ENCODE results near the gene CNTNAP3.
"Not testable (repeated sequence)": the region's sequence is repeated elsewhere in the genome, so short reads cannot be mapped to it uniquely, and the experiment has no call there.

The CNTNAP3 gene

DNA sequence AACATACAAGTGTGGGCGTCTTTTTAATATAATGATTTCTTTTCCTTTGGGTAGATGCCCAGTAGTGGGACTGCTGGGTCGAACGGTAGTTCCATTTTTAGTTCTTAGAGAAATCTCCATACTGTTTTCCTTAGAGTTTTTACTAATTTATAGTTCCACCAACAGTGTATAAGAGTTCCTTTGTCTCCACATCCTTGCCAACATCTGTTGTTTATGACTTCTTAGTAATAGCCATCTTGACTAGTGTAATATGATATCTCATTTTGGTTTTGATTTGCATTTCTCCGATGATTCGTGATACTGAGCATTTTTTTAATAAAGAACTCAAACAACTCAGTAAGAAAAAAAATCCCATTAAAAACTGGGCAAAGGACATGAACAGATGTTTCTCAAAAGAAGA is 225.0 kb downstream of the CNTNAP3 start:
- not testable (repeated sequence) for FAIRE-seq

DNA sequence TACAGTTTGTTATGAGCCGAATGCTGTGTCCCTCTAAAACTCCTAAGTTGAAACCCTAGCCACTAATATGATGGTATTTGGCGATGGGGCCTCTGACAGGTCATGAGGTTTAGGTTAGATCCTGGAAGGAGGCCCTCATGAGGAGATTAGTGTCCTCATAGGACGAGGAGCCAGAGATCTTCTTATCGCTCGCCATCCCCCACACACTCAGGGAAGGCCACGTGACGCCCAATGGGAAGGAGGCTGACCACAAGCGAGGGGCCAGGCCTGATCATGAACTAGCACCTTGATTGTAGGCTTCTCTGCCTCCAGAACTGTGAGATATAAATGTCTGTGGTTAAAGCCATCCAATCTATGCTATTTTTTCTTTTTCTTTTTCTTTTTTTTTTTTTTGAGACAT is 233.5 kb downstream of the CNTNAP3 start:
- FAIRE-seq, result not testable (repeated sequence)

DNA sequence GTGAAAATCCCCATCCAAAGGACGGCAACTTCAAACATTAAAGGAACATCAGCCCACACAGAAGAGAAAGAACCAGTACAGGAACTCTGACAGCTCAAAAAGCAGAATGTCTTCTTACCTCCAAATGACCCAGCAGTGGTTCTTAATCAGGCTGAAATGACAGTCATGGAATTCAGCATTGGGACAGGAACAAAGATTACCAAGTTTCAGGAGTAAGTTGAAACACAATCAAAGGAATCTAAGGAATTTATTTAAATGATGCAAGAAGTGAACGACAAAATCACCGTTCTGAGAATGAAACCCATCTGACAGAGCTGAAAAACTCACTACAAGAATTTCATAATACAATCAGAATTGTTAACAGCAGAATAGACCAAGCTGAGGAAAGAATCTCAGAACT is 241.1 kb downstream of the CNTNAP3 start:
- not testable (repeated sequence) for FAIRE-seq

DNA sequence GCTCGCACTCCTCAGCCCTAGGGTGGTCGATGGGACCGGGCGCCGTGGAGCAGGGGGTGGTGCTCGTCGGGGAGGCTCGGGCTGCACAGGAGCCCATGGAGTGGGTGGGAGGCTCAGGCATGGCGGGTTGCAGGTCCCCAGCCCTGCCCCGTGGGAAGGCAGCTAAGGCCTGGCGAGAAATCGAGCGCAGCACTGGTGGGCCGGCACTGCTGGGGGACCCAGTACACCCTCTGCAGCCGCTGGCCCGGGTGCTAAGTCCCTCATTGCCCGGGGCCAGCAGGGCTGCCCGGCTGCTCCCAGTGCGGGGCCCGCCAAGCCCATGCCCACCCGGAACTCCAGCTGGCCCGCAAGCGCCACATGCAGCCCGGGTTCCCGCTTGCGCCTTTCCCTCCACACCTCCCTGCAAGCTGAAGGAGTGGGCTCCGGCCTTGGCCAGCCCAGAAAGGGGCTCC is 245.6 kb downstream of the CNTNAP3 start:
- not testable (repeated sequence) for FAIRE-seq

DNA sequence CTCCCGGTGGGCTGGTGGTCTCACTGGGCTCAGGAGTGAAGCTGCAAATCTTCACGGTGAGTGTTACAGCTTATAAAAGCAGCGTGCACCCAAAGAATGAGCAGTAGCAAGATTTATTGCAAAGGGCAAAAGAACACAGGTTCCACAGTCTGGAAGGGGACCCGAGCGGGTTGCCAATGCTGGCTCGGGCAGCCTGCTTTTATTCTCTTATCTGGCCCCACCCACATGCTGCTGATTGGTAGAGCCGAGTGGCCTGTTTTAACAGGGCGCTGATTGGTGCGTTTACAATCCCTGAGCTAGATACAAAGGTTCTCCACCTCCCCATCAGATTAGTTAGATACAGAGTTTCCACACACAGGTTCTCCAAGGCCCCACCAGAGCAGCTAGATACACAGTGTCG is 246.2 kb downstream of the CNTNAP3 start:
- FAIRE-seq, result not testable (repeated sequence)

DNA sequence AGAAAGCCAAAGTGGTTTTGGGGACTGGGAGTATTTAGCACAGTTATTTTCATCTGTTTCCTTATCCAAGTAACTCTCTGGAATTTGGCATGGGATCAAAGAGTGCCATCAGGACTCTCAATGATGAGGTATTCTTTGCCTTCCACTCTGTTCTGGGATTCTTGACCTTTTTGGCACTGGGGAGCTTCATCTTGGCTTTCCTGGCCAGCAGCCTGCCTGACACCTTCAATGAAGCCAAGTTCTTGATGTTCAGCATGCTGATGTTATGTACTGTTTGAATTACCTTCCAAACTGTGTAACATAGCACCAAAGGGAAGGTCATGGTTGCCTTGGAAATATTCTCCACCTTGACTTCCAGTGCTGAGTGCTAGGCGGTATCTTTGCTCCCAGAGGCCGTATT is 248.8 kb downstream of the CNTNAP3 start:
- not testable (repeated sequence) for FAIRE-seq

DNA sequence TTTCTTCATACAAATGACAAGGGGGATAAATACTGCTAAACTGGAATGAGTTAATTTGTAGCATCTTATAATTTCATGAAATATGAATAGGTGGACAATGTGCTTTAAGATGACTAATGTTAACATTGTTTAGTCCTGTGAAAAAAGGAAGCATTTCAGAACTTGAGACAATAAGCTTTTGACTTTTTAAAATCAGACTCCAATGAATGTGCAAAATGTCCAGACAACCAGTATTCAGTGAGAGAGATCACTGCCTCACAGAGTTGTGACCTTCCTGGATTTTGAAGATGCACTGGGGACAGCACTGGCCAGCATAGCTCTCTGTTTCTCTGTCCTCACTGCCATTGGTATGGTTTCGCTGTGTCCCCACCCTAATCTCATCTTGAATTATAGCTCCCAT is 249.7 kb downstream of the CNTNAP3 start:
- FAIRE-seq, result not testable (repeated sequence)

DNA sequence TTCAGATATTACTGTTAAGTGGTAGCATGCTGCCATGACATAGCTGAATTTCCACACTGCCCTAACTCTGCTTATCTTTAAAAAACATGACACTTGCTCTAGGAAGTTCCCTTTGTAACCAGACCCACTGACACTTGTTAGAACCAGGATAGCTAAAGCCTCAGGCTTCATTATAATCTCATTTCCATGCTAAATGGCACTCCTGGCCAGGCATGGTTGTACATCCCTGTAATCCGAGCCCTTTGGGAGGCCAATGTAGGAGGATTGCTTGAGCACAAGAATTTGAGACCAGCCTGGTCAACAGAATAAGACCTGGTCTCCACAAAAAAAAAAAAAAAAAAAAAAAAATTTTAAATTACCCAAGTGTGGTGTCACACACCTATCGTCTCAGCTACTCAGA is 254.1 kb downstream of the CNTNAP3 start:
- FAIRE-seq, result not testable (repeated sequence)

DNA sequence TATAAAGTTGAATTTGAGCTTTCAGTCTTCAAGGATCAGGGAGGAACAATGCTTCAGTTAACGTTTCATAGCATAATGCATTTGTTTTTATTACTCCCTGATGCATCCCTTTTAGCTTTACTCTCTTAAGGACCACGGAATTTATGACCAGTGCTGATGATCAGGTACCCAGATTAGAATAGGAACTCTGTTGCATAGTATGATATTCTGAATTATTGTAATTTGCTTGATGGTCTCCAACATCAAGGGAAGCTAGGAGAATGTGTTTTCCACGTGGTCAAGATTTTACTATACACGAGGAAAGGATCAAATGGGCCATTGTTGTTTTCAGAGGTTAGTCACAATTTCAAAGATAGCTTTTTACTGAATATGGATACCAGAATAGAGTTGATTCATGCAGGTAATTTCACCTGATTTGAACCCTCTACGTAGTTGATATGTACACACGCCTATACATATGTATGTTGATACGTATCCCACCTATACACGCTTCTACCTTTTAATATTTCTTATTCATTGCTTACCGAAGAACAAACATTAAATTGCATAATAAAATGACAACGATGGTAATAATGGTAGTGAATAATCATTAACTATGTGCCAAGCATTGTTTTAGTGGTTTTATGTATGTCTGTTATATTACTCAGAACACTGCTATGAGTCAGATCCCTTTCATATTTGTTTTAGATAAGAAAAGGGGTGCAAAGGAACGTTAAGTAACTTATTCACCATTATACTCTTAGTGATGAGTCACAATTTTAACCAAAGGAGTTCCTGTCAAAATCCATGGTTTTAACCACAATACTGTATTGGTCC is 257.6 kb downstream of the CNTNAP3 start:
- not testable (repeated sequence) for FAIRE-seq

DNA sequence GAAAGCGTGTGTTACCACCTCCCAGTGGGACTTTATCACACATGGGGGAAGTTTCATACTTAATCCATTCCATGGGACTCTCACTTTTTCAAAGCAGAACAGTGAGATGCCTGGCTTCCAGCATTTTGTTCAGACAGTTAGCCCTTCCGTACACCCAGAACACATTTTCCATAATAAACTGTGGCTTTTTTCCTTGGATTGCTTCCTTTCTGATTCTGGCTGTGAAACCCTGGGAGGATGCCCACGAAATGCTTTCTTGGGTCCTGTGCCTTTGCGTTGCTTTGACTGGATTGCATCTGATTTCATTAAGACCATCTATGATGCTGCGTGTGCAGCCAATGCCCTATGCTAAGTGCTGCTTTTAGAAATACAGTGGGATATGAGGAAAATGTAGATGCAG is 259.1 kb downstream of the CNTNAP3 start:
- not testable (repeated sequence) for FAIRE-seq

DNA sequence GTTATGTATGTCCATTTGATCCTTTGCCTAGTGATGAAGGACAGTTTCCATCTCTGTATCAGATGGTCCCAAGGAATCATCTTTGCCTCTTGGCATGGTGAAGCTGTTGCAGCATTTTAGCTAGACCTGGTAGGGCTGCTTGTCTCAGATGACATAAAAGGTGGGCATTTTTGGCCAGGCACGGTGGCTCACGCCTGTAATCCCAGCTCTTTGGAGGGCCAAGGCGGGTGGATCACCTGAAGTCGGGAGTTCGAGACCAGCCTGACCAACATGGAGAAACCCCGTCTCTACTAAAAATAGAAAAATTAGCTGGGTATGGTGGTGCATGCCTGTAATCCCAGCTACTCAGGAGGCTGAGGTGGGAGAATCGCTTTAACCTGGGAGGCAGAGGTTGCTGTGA is 259.8 kb downstream of the CNTNAP3 start:
- FAIRE-seq, result not testable (repeated sequence)

DNA sequence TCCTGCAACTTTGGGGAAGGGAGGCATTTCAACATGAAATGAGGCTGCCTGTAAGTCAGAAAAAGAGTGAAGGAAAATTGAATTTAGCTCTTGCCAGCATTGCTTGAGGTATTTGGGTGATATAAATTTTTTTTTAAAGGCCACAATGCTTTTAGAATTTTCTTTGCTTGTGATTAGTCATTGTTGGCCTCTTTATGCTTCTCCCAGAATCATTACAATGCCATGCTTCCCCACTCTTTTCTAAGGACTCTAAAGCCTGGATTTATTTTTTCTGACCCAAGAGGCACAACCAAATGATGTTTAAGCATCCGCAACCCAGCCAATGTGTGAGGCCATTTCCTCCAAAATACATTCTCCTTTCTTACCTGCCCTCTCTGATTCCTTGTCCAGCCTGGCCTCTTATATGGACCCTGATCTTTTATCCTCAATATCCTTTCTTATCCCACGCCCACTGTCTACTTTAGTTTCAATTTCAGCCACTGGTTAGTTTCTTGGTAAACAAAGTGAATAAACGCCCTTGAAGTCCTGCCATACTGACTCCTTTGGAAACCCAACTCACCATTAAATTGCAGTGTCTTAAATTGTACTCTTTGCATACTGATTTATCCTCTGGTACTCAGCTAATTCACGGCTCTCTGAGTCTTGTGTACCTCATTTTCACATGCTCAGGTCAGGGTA is 261.9 kb downstream of the CNTNAP3 start:
- FAIRE-seq, result not testable (repeated sequence)

Data from islet of Langerhans (tissue), 1 donor.